ENCODE results near the gene FLYWCH1.

- TF ChIP-seq FOXA1 (IDR thresholded peaks at IDR 0.05) (no peak), TARDBP (IDR thresholded peaks at IDR 0.05) (no peak), ELF4 (IDR thresholded peaks at IDR 0.05) (no peak)
These were observed 76.9 kb downstream of the FLYWCH1 start for GRCh38 chr16:2988590-2989099.
